Coronary artery (tissue), 2 donors: ENCODE measurements around the gene CASK.

Source experiments
- DNase-seq: peaks from one replicate; pipeline ENCODE4 v3.0.0-alpha.2; 2017; ENCODE audit warnings: low spot score
- H3K27ac ChIP-seq, 2 donors: fragments of 200-600 bp; sonication (generic); one replicate each; pipeline ENCODE4 v1.5.1; 2016 to 2019
- H3K4me3 ChIP-seq: fragments of 200-600 bp; sonication (generic); 2 replicates; pipeline ENCODE4 v1.5.1; 2016; ENCODE audit warnings: mild to moderate bottlenecking, moderate library complexity
- CTCF ChIP-seq: fragments of 200-600 bp; sonication (generic); IDR thresholded peaks from one replicate; pipeline ENCODE4 v1.5.1; 2019; ENCODE audit warnings: antibody characterized with exemption

CASK gene

DNA sequence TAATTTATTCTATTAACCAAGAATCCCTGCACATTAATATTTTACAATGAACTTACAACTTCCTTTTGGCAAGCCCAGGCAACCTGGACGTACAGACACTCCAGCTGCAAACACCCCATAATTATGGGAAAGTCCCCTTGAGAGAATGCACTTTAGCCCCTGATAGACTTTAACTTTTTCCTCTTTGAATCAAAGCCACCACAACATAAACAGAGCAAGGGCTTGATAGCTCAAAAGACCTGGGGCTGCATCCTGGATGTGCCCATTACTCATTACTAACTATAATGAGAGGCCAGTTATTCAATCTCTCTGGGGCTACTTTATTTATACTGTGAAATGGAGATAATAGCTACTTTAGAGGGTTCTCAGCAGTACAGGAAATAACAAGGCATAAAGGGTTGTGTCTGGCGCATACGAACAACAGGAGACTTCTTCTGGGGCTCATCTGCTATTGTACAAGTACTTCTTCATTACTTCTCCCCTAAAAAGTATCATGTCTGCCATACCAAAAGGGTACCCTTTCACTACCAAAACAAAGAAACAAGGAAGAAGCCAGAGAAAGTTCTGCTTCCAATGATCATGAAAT is 54.9 kb downstream of the CASK start:
- DNase-seq = no peak
- H3K27ac ChIP-seq = no peak overlapping the region
- no peak overlapping the region for H3K4me3 ChIP-seq
- TF ChIP-seq CTCF = no peak

DNA sequence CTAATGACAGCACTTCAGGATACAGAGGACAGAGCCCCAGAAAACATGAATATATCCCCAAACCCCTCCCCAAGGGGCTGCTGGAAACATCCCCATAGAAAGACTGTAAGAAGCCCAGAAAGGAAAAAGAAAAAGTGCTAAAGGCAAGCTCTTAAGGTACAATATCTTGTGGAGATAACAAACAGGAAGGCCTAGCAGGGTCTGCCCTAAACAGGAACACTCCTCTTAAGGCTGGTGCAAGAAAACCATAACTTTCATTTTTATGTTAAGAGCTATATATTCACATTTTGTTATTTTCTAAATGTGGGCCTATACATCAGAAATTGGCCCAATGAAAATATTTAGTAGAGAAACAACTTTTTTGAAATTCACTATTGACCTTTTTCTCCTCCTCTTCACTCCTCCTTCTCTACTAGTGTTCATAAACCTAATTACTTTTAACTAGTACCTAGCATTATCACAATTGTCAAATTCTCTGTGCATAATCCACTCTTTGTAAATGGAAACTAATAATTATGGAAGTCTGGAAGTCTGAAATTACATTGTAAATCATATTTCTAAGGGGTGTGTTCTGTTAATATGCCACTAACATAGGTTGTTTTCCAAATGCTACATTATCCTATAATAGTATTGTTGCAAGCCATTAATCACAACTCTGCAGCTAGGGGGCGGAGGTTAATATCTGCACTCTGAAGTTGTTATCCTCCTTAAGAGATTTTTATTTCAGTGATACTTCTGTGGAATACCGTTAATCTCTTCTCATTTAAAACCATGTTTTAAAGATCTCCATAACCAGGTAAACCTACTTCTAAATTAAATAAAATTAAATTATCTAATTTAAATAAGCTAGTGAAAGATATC is 59.8 kb downstream of the CASK start:
- no peak overlapping the region for H3K4me3 ChIP-seq
- TF ChIP-seq CTCF = no peak
- no peak overlapping the region for H3K27ac ChIP-seq
- no peak for DNase-seq

- TF ChIP-seq CTCF = no peak
- H3K27ac ChIP-seq = no peak overlapping the region
These were observed 60.7 kb downstream of the CASK start for GRCh38 chrX:41862562-41863184.

GRCh38 chrX:41858161-41858775 is 65.1 kb downstream of the CASK start:
- TF ChIP-seq CTCF = no peak
- Histone ChIP-seq H3K4me3 (no peak overlapping the region), H3K27ac (no peak overlapping the region)
- DNase-seq = no peak

More at GRCh38 chrX:41862562-41863184, 60.7 kb downstream of the CASK start:
- H3K4me3 ChIP-seq = no peak overlapping the region
- no peak for DNase-seq

DNA sequence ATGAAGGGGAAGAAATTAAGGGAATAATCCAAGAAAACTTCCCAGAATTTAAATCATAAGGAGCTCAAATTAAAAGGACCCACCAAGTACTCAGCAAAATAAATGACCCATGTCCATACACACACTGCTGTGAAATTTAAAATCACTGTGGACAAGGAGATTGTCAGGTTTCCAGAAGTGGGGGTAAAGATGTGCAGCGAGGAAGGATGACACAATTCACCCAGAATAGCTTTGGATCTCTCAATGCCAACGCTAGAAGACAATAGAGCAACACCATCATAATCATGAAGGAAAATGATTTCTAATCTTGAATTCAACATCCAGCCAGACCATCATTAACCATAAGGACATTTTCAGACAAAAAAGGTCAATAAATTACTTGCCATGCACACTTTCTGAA is 65.7 kb downstream of the CASK start:
- Histone ChIP-seq H3K4me3 (no peak overlapping the region), H3K27ac (no peak overlapping the region)
- DNase-seq = no peak
- no peak for TF ChIP-seq CTCF

DNA sequence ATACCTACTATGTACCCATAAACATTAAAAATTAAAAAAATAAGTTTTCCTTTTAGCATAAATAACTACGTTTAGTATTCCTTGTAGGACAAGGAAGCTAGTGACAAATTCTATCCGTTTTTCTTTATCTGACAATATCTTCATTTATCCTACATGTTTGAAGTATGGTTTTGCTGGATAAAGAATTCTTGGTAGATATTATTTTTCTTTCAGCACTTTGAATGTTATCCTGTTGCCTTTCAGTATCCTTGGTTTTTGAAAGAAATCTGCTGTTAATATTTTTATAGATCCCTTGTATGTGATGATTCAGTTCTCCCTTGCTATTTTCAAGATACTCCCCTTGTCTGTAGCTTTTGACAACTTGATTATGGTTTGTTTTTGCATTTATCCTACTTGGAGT is 76.6 kb downstream of the CASK start:
- TF ChIP-seq CTCF = no peak
- DNase-seq = no peak
- no peak overlapping the region for H3K27ac ChIP-seq
- H3K4me3 ChIP-seq = no peak overlapping the region
